Skin epidermis (tissue), 12 donors: ENCODE data around the gene WWC1.

Experiments
- H3K27ac ChIP-seq, 21 experiments: fragments of 200-600 bp; sonication (generic) in 11 of 21; one replicate each; pipeline ENCODE4 v1.5.0; 2020; ENCODE audit warnings: mild to moderate bottlenecking in 3 of 21, inconsistent platforms in 2 of 21, moderate library complexity in 2 of 21
- H3K4me3 ChIP-seq, 7 experiments: fragments of 200-600 bp; sonication (generic) in 2 of 7; one replicate each; pipeline ENCODE4 v1.5.0; 2020; ENCODE audit warnings: inconsistent platforms in 2 of 7, mild to moderate bottlenecking in 2 of 7, moderate library complexity in 1 of 7

WWC1 gene

DNA sequence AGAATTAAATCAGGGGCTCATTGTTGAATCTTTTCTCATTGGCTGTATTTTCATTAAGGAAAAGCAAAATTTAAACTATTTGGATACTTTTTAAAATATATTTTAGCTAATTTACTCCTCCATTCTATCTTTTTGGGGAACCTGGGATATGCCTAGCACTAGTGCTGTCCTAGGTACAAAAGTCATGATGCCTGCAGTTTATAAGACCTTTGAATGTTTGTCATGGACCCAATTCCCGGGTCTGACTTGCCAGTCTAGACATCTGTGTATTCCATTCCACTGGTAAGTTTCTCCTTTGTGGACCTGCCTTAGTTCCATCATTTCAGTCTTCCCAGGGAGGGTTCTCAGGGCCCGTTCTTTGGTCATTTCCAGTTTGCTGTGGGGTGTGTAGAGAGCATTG lies 63.0 kb downstream of the WWC1 start:
- Histone ChIP-seq H3K27ac (peak overlapping the region in 1 of 21 experiments; percentile 37), H3K4me3 (no peak overlapping the region)

GRCh38 chr5:168356171-168356570 lies 64.7 kb downstream of the WWC1 start:
- Histone ChIP-seq H3K27ac (no peak overlapping the region), H3K4me3 (no peak overlapping the region)

DNA sequence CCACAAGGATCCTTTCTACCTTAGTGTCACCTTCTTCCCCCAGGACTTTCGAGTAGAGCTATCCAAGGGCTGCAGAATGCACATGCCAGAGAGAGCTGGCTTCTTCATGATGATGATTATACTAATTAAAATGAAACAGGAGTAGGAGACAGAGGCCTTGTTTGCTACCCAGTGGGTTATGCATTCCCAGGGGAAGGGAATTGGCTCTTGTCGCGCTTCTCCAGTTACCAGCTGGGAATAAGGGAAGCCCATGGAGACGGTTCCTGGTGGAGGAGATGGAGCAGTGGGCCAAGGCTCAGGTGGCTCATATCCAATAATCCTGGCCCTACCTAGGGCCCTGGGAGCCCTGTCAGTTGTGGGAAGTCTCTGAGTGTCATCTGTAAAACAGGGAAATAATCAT lies 65.1 kb downstream of the WWC1 start:
- Histone ChIP-seq H3K4me3 (no peak overlapping the region), H3K27ac (no peak overlapping the region)

DNA sequence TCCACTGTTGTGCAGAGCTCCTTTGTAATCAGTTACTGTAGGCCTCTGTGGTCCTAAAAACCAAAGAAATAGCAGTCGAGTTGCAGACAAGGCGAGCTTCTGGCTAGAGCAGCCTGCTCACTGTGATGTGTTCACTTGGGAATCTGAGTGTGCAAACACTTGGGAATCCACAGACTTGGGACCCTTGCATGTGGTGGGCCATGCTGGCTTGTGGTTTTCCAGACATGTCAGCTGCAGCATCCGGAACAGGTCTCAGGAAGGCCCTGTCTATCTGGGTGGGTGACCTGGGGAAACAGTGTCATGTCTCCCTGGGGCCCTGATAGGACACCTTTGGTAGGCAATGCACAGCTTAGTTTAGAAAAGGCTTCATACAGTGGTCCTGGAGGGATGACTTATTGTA lies 66.4 kb downstream of the WWC1 start:
- H3K27ac ChIP-seq, result no peak overlapping the region

DNA sequence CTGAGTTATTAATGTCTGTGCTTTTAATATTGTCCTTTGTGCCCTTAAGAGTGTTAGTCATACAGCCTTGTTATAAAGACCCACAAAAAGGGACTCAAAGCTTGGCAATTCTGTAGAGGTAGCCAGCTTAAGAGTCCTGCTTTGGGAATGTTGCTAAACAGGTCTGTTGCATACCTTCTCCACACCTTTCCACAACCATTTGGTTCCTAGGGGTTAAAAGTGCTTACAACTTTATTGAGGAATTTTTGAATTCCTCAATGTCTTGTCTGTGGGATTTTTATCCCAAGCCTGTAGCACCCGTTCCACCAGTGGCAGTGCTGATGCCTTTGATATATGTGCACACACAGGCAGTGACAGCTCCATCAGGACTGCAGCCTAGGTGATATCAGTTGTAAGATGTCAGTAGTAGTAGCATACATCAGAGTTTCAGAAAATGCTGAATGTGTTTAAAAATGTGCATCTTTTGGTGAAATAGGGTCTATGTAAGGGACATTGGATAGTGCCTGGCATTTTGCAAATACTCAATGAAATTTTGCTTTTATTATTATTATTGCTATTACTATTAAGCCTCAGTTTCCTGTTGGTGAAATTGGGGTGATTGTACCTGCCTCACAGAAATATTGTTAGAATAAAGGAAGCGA lies 68.5 kb downstream of the WWC1 start:
- peak overlapping the region in 5 of 21 experiments; percentile 7 to 55 (median 33) for H3K27ac ChIP-seq
- H3K4me3 ChIP-seq, result no peak overlapping the region

More for the DNA sequence above, 66.4 kb downstream of the WWC1 start:
- H3K4me3 ChIP-seq, result no peak overlapping the region

DNA sequence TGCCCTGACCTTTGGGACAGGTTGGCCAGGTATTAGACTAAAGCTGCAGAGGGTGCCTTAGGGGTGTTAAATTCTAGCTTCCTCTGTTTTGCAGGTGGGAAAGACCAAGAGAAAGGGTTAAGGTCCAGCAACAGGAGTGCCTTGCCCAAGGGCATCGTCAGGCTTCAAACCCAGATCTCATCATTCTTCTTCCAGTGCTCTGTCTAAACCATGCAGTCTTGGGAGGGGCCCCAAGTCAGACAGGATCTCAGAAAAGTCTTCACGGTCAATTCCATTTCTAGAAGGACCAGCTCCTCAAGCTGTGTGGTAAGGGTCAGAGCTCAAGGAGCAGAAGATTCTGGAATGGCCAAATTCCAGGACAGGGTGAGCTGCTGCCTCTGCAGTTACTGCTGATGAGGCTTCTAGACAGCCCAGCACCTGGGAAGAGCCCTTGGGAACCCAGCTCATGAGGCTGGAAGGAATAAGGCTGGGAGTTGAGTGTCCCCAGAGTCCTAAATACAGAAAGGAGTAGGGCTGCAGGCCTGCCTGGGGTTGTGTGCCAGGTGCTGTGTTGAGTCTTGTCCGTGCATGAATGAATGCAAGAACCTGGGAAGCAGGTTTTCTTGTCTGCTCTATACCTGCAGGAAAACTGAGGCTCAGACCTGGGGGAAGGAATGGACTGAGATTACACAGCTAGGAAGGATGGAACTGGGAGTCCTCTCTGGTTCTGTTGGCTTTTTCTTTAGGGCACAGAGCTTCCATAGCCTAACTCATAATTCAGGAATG lies 69.3 kb downstream of the WWC1 start:
- peak overlapping the region in 6 of 21 experiments; percentile 26 to 55 (median 33) for H3K27ac ChIP-seq
- no peak overlapping the region for H3K4me3 ChIP-seq

DNA sequence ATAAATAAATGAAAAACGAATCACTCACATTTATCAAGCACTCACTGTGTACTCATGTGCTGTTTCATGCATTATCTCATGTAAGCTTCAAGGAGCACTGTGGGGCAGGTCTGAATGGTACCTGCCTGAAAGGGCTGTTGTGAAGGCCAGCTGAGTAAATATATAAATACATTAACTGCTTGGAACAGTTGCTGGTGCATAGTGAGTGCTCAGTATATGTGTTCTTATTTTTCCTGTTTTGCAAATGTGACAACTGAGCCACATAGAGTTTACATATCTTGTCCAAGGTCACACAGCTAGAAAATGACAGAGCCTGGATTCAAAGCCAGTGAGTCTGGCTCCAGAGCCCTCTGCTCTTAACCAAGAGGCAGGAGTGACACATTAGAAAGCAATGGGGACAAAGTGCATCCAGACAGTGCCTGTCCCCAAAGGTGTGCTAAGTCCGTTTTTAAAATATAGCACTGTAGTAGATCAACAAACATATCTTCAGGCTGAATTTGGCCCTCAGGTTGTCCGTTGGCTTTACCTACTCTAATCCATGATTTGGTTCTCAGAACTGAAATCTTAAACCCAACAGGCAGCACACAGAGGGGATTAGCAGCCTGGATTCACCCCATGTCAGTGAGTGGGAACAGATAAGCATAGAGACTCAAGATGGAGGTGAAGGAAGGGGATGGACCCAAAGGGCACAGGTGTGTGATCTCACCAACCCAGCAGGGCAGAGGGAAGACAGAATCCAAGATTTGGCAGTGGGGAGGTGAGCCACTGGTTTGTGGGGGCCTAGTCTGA lies 70.8 kb downstream of the WWC1 start:
- no peak overlapping the region for H3K4me3 ChIP-seq
- peak overlapping the region in 3 of 21 experiments; percentile 5 to 21 (median 10) for H3K27ac ChIP-seq

GRCh38 chr5:168364151-168364661 lies 72.8 kb downstream of the WWC1 start:
- Histone ChIP-seq H3K27ac (peak overlapping the region in 18 of 21 experiments; percentile 18 to 79 (median 66)), H3K4me3 (no peak overlapping the region)

GRCh38 chr5:168364750-168365550 lies 73.5 kb downstream of the WWC1 start:
- Histone ChIP-seq H3K4me3 (no peak overlapping the region), H3K27ac (peak overlapping the region in 20 of 21 experiments; percentile 18 to 79 (median 66))

DNA sequence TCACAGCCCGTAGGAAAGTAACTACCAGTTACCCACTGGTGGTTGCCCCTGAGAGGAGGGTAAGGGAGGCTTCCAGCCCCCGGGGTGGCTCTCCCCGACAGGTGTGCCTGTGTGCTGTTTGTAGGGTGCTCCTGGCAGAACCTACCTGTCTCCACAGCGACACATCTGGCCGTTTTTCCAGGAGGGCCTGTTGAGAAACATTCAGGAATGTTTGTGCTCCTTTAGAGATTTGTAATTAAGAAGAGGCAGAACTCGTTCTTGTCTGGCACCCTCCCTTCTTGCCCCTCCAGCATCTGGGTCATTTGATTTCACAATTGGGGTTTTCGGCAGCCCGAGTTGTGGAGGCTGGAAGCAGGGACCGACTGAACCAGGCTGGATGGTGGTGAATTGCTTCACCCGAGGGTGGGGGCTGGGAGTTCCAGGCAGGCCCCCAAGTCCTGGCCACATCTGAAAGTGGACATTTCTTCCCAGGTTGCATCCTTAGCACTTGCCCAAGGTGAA lies 74.2 kb downstream of the WWC1 start:
- Histone ChIP-seq H3K27ac (peak overlapping the region in 20 of 21 experiments; percentile 18 to 79 (median 64)), H3K4me3 (no peak overlapping the region)

GRCh38 chr5:168366116-168366515 lies 74.7 kb downstream of the WWC1 start:
- H3K27ac ChIP-seq, result peak overlapping the region in 17 of 21 experiments; percentile 1 to 79 (median 64)

DNA sequence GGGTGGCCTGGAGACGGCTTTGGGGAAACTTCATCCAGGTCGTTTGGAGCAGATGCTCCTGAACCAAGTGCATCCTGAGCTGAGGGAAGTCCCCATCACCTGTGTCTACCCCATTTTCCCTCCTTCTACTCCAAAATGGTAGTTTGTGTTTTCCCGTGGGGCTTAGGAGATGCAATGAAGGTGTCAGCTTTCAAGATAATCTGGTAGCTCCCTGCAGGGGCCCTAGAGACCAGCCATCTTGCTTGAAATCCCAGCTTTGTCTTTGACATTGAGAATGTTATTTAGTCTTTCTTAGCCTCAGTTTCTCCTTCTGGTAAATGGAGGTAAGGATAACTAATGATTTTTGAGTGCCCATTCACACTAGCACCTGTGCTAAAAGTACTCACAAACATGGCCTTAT lies 77.4 kb downstream of the WWC1 start:
- Histone ChIP-seq H3K4me3 (no peak overlapping the region), H3K27ac (no peak overlapping the region)

More at GRCh38 chr5:168366116-168366515, 74.7 kb downstream of the WWC1 start:
- H3K4me3 ChIP-seq, result no peak overlapping the region

DNA sequence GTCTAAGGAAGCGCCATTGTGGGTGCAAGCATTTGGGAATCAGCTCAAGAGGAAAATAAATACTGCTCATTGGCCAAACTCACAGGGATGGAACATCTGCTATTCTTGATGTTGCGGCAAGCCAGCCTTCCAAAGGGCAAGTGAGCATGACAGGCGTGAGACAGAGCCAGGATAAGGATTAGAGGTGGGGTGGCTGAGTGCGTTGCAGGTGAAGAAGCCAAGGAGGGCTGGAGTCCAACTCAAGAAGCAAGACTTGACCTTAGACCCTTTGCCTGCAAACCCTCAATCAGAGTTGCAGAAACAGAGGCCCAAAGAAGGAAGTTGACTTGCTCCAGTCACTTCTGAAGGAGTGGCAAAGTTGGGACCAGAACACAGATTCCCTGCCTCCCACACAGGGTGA lies 79.4 kb downstream of the WWC1 start:
- H3K27ac ChIP-seq, result no peak overlapping the region

DNA sequence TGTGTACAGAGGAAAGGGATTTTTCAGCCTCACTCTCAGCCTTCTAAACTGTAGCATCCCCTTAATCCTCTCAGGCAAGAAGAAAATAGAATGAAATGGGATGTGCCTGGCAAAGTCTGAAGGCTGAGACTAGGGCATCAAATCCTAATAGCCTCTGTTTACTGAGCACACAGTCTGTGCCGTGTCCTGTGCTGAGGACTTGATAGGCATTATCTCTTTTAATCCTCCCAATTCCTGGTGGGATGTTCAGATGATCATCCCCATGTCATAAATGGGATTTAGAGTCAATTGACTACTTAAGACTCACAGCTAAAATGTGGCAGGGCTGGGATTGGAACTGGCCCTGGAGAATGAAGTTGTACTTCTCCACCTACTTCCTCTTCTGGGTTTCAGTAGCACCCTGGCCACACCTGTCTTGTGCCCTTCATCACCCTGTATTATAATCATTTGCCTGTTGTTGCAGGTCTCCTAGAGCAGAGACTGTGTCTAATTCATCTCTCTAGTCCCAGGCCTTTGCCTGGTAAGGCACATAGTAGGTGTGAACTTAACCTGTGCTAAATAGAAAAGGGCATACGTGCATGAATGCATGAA lies 81.0 kb downstream of the WWC1 start:
- H3K27ac ChIP-seq, result peak overlapping the region in 1 of 21 experiments; percentile 48
- H3K4me3 ChIP-seq, result no peak overlapping the region

More for the DNA sequence above, 79.4 kb downstream of the WWC1 start:
- no peak overlapping the region for H3K4me3 ChIP-seq

DNA sequence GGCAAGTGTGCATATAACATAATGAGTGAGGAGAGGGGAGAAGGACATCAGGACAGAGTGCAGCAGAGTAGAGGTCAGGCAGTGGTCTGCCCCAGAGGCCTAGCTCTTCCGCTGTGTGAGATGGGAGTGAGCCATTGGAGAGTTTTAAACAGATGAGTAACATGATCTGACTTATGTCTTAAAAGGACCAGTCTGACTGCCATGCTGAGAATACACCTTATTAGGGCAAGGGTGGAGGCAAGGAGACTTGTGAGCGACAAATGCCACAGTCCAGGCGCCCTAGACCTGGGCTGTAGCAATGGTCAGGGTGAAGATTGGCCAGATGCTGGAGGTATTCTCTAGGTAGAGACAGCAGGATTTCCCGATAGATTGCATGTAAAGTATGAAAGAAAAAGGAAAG lies 83.1 kb downstream of the WWC1 start:
- H3K4me3 ChIP-seq, result no peak overlapping the region

GRCh38 chr5:168375214-168375613 lies 83.8 kb downstream of the WWC1 start:
- no peak overlapping the region for H3K4me3 ChIP-seq
- no peak overlapping the region for H3K27ac ChIP-seq

More for the DNA sequence above, 83.1 kb downstream of the WWC1 start:
- no peak overlapping the region for H3K27ac ChIP-seq

- Histone ChIP-seq H3K4me3 (no peak overlapping the region), H3K27ac (no peak overlapping the region)
Measured at GRCh38 chr5:168377525-168377924, 86.1 kb downstream of the WWC1 start.

- Histone ChIP-seq H3K27ac (no peak overlapping the region), H3K4me3 (no peak overlapping the region)
Measured at GRCh38 chr5:168378741-168379140, 87.3 kb downstream of the WWC1 start.

GRCh38 chr5:168382421-168382820 lies 91.0 kb downstream of the WWC1 start:
- H3K4me3 ChIP-seq, result no peak overlapping the region
- H3K27ac ChIP-seq, result no peak overlapping the region
